ENCODE measurements around the gene TBCA. TPM values are rescaled to one million over a fixed set of nuclear protein-coding genes. Genes with fewer than 3 reads are reported as not detected.

The TBCA gene
- total RNA-seq, 1 experiment from 2014 or later: 330 TPM

DNA sequence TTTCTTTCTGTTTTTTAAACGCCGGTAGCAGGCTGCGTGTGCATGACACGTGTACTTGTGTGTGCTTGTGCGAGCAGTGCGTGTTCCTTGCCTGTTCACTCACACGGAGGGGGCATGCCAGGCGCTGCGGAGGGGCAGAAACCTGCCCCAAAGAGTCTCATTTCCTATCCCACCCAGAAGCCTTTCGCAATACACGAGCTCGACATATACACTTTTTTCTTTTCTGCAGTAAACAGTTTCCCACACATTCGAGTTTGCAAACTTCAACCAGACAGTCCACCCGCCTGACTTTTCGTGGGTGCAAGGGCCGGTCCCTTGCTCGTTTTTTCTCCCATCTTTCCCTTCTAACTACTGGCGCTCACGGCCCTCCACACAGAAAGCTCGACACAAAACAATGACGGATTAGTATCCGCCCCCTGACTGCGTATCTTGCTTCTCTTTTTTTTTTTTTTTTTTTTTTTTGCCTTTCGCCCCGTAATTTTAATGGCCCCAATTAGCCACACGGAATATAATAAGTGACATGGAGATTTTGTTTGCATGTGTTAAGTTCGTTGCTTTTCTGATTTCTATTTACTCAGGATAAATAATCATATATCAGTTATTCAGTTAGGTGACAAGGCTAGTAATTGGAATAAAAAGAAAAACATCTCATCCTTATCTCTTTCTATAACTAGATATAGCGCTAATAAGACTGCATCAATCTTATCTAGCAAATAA lies 132.3 kb downstream of the TBCA start:
- no peak for DNase-seq
- Histone ChIP-seq H3K9me3 (ENCODE audit: control insufficient read depth, low read depth, low read length) (no peaks in the 10 kb centered on the region), H2BK15ac (ENCODE audit: low read depth, low read length) (no peak overlapping the region), H3K23ac (ENCODE audit: insufficient read length, low read depth, low read length) (no peak overlapping the region), H3K23me2 (ENCODE audit: insufficient read length, low read depth, low read length, poor library complexity, severe bottlenecking) (peaks cover 7% of the 10 kb centered on the region), H3K4ac (ENCODE audit: low read depth, low read length) (no peak overlapping the region), H4K20me1 (ENCODE audit: control insufficient read depth, insufficient read depth, insufficient read length) (no peaks in the 10 kb centered on the region), H2AFZ (ENCODE audit: low read length) (no peak overlapping the region), H4K8ac (replicated peaks; ENCODE audit: insufficient read length, low read depth, low read length) (no peak overlapping the region), H2AK5ac (ENCODE audit: insufficient read length, low read length) (no peak overlapping the region), H2BK120ac (ENCODE audit: low read depth, low read length, poor library complexity, severe bottlenecking) (no peak overlapping the region), H2BK20ac (ENCODE audit: low read depth, low read length, poor library complexity, severe bottlenecking) (no peak overlapping the region), H3K14ac (ENCODE audit: insufficient read depth, low read length) (no peak overlapping the region), H3K79me1 (ENCODE audit: insufficient read depth, low read depth, low read length, poor library complexity, severe bottlenecking) (no peaks in the 10 kb centered on the region), H3K56ac (ENCODE audit: insufficient read length, low read depth, low read length) (no peak overlapping the region), H3K18ac (ENCODE audit: insufficient read length, low read depth, low read length) (no peak overlapping the region), H3K9ac (ENCODE audit: extremely low read depth, insufficient read length, low read length) (no peak overlapping the region), H3K27me3 (ENCODE audit: insufficient read depth, low read length) (peaks cover 90% of the 10 kb centered on the region), H3K4me2 (ENCODE audit: insufficient read depth, insufficient read length, low read length) (peak overlapping the region; percentile 8), H2BK12ac (ENCODE audit: insufficient read length, low read depth, low read length) (no peak overlapping the region), H4K5ac (ENCODE audit: insufficient read length, low read depth, low read length) (no peak overlapping the region), H3K79me2 (ENCODE audit: insufficient read depth, low read length) (no peaks in the 10 kb centered on the region), H3K27ac (ENCODE audit: insufficient read length, low read depth, low read length) (no peak overlapping the region), H2BK5ac (ENCODE audit: insufficient read length, low read length) (no peak overlapping the region), H3T11ph (ENCODE audit: low read length) (no peak overlapping the region), H4K91ac (ENCODE audit: insufficient read length, low read depth, low read length) (no peak overlapping the region), H3K4me1 (ENCODE audit: insufficient read depth, low read length) (no peaks in the 10 kb centered on the region)
- Mint-ChIP-seq H3K27ac (no peak overlapping the region), H3K4me1 (peaks cover 21 to 54% of the 10 kb centered on the region in 2 experiments), H3K4me3 (peak overlapping the region in 1 of 2 experiments; percentile 53; a peak in 3 of 5 replicates), H3K27me3 (ENCODE audit: low read depth) (peaks cover 99% of the 10 kb centered on the region), H3K9me3 (peaks cover 2 to 8% of the 10 kb centered on the region in 2 experiments), H3K36me3 (ENCODE audit: insufficient read depth in 1 of 3, low read depth in 3 of 3) (peaks cover 0 to 1% (median 0%) of the 10 kb centered on the region in 3 experiments; a peak in 1 of 7 replicates)
- no peak for TF ChIP-seq CTCF (conservative IDR thresholded peaks at IDR 0.05)
- WGBS (ENCODE audit: extremely low coverage, insufficient read length, low lambda C conversion rate): no CpG with 5 or more reads among the region's 28 CpGs

All from H9 (cell line).